Fibroblast of skin of right biceps (primary cell): ENCODE results near the gene STARD13.
A peak's percentile ranks its signal among the peaks of the same experiment; 100 is the strongest.

Experiments
- DNase-seq: peaks from one replicate; pipeline ENCODE4 v3.0.0-alpha.2; 2013

Gene STARD13

GRCh38 chr13:33285420-33286124 is at the start of gene STARD13:
STARD13 (minus strand) TSS chr13:33285755; CDS start chr13:33285638, 117 bp downstream.
- peak; percentile 99 for DNase-seq

GRCh38 chr13:33334831-33335230 is 49.3 kb upstream of the STARD13 start:
- DNase-seq, result no peak

GRCh38 chr13:33331962-33332361 is 46.4 kb upstream of the STARD13 start:
- no peak for DNase-seq

GRCh38 chr13:33330483-33330882 is 44.9 kb upstream of the STARD13 start:
- no peak for DNase-seq

- no peak for DNase-seq
These were observed 43.1 kb upstream of the STARD13 start for GRCh38 chr13:33328701-33329100.

- DNase-seq, result no peak
These were observed 41.2 kb upstream of the STARD13 start for GRCh38 chr13:33326723-33327122.

GRCh38 chr13:33326246-33326645 is 40.7 kb upstream of the STARD13 start:
- DNase-seq, result no peak

- DNase-seq, result peak; percentile 28
These were observed 38.4 kb upstream of the STARD13 start for GRCh38 chr13:33323801-33324510.

GRCh38 chr13:33322965-33323668 is 37.6 kb upstream of the STARD13 start:
- no peak for DNase-seq

GRCh38 chr13:33322543-33322809 is 36.9 kb upstream of the STARD13 start:
- peak; percentile 77 for DNase-seq

GRCh38 chr13:33321686-33322542 is 36.4 kb upstream of the STARD13 start:
- peak; percentile 38 for DNase-seq

- no peak for DNase-seq
These were observed 34.3 kb upstream of the STARD13 start for GRCh38 chr13:33319859-33320258.

- peak; percentile 14 for DNase-seq
These were observed 33.2 kb upstream of the STARD13 start for GRCh38 chr13:33318744-33319143.

- DNase-seq, result no peak
These were observed 32.5 kb upstream of the STARD13 start for GRCh38 chr13:33318037-33318436.

GRCh38 chr13:33316890-33317289 is 31.3 kb upstream of the STARD13 start:
- no peak for DNase-seq

GRCh38 chr13:33313504-33313903 is 27.9 kb upstream of the STARD13 start:
- DNase-seq, result no peak

- DNase-seq, result no peak
These were observed 27.3 kb upstream of the STARD13 start for GRCh38 chr13:33312861-33313212.

- peak; percentile 22 for DNase-seq
These were observed 26.8 kb upstream of the STARD13 start for GRCh38 chr13:33312150-33312860.

GRCh38 chr13:33311040-33311439 is 25.5 kb upstream of the STARD13 start:
- DNase-seq, result no peak

GRCh38 chr13:33310245-33311038 is 24.9 kb upstream of the STARD13 start:
- DNase-seq, result no peak

GRCh38 chr13:33308863-33309262 is 23.3 kb upstream of the STARD13 start:
- DNase-seq, result no peak

- no peak for DNase-seq
These were observed 22.3 kb upstream of the STARD13 start for GRCh38 chr13:33307843-33308242.
